OCI-LY1 (cell line): Measurements from ENCODE around the gene PLXDC1.

Source experiments
- H2AFZ ChIP-seq: fragments of 200-600 bp; sonication (generic), shearing (Covaris generic); 2 replicates; pipeline ENCODE4 v1.6.0; 2014; ENCODE audit warnings: antibody characterized with exemption, mild to moderate bottlenecking, low read length
- H3F3A ChIP-seq: fragments of 200-600 bp; sonication (generic), shearing (Covaris generic); 2 replicates; pipeline ENCODE4 v1.6.0; 2014; ENCODE audit warnings: mild to moderate bottlenecking, antibody characterized with exemption, low read length, moderate library complexity; ENCODE audit not compliant: insufficient read depth
- H3K27ac ChIP-seq: fragments of 200-600 bp; sonication (generic); 2 replicates; pipeline ENCODE4 v1.5.1; 2014; ENCODE audit warnings: low read length, mixed run types, mild to moderate bottlenecking, low read depth; ENCODE audit not compliant: poor library complexity, severe bottlenecking
- H3K27me3 ChIP-seq: fragments of 200-600 bp; sonication (generic); 2 replicates; pipeline ENCODE4 v1.6.0; 2014; ENCODE audit warnings: antibody characterized with exemption, mild to moderate bottlenecking, low read length, moderate library complexity; ENCODE audit not compliant: insufficient read depth
- H3K36me3 ChIP-seq: fragments of 200-600 bp; sonication (generic); 2 replicates; pipeline ENCODE4 v1.6.1; 2014; ENCODE audit warnings: mild to moderate bottlenecking, antibody characterized with exemption, low read length, moderate library complexity, mixed read lengths; ENCODE audit not compliant: insufficient read depth
- H3K4me1 ChIP-seq: fragments of 200-600 bp; sonication (generic); 2 replicates; pipeline ENCODE4 v1.5.1; 2014; ENCODE audit warnings: mild to moderate bottlenecking, low read length, moderate library complexity; ENCODE audit not compliant: insufficient read depth, severe bottlenecking
- H3K4me2 ChIP-seq: fragments of 200-600 bp; sonication (generic), shearing (Covaris generic); 2 replicates; pipeline ENCODE4 v1.6.1; 2014; ENCODE audit warnings: low read length
- H3K4me3 ChIP-seq: fragments of 200-600 bp; sonication (generic); 2 replicates; pipeline ENCODE4 v1.5.1; 2014; ENCODE audit warnings: low read length, low read depth, mild to moderate bottlenecking, mixed read lengths; ENCODE audit not compliant: poor library complexity, severe bottlenecking
- H3K79me2 ChIP-seq: fragments of 200-600 bp; shearing (Covaris generic); 2 replicates; pipeline ENCODE4 v1.6.1; 2016; ENCODE audit warnings: mixed run types, low read length, mixed read lengths; ENCODE audit not compliant: insufficient read depth
- H3K9ac ChIP-seq: fragments of 200-600 bp; sonication (generic), shearing (Covaris generic); 2 replicates; pipeline ENCODE4 v1.6.1; 2014; ENCODE audit warnings: mild to moderate bottlenecking, low read length, mixed read lengths
- H3K9me2 ChIP-seq: fragments of 200-600 bp; sonication (generic), shearing (Covaris generic); 2 replicates; pipeline ENCODE4 v1.6.1; 2014; ENCODE audit warnings: low read depth, mild to moderate bottlenecking, low read length, mixed read lengths
- H3K9me3 ChIP-seq: fragments of 200-600 bp; shearing (Covaris generic); 2 replicates; pipeline ENCODE4 v1.6.1; 2014; ENCODE audit warnings: low read length, mixed read lengths
- H4K20me1 ChIP-seq: fragments of 200-600 bp; sonication (generic), shearing (Covaris generic); 2 replicates; pipeline ENCODE4 v1.6.0; 2016; ENCODE audit warnings: mild to moderate bottlenecking, low read length; ENCODE audit not compliant: insufficient read depth
- EZH2 ChIP-seq: fragments of 200-600 bp; sonication (generic), shearing (Covaris generic); IDR thresholded peaks from 2 replicates; pipeline ENCODE4 v1.8.0; 2017; ENCODE audit warnings: borderline replicate concordance, mixed run types, mild to moderate bottlenecking, antibody characterized with exemption, low read length, moderate library complexity, mixed read lengths
- TF ChIP-seq, protein P1 (sequence below): fragments of 200-600 bp; sonication (generic), shearing (Covaris generic); IDR thresholded peaks from 2 replicates; pipeline ENCODE4 v1.5.1; 2017; ENCODE audit warnings: mild to moderate bottlenecking, antibody characterized with exemption, low read length, moderate library complexity, mixed read lengths

Gene PLXDC1

DNA sequence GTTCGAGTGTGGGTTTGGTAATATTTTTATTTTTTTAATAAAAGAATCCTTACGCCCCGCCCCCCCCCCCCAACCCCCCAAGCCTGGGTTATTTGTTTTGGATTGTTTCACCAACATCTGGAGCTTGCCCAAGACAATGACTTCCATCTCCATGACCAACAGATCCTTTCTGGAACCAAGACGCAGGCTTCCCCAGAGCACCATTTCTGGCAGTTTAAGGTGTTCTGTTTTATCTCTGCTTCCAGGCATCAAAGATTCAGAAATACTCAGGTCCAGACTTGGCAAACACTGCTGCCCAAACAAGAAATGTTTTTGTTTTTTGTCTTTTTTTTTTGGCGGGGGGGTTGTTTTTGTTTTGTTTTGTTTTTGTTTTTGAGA is 56.1 kb downstream of the PLXDC1 start:
- Histone ChIP-seq H3K9me3 (no peaks in the 10 kb centered on the region), H3K27me3 (0 out of 2 replicates have a peak, but pooled peaks cover 4% of the 10 kb centered on the region), H2AFZ (no peak overlapping the region), H3K36me3 (no peaks in the 10 kb centered on the region), H3K4me2 (no peak overlapping the region), H3K4me3 (no peak overlapping the region), H3F3A (no peaks in the 10 kb centered on the region), H3K79me2 (no peaks in the 10 kb centered on the region), H3K9ac (no peak overlapping the region), H3K4me1 (peaks cover 7% of the 10 kb centered on the region), H3K27ac (no peak overlapping the region), H3K9me2 (no peaks in the 10 kb centered on the region), H4K20me1 (no peaks in the 10 kb centered on the region)
- TF ChIP-seq, protein P1, sequence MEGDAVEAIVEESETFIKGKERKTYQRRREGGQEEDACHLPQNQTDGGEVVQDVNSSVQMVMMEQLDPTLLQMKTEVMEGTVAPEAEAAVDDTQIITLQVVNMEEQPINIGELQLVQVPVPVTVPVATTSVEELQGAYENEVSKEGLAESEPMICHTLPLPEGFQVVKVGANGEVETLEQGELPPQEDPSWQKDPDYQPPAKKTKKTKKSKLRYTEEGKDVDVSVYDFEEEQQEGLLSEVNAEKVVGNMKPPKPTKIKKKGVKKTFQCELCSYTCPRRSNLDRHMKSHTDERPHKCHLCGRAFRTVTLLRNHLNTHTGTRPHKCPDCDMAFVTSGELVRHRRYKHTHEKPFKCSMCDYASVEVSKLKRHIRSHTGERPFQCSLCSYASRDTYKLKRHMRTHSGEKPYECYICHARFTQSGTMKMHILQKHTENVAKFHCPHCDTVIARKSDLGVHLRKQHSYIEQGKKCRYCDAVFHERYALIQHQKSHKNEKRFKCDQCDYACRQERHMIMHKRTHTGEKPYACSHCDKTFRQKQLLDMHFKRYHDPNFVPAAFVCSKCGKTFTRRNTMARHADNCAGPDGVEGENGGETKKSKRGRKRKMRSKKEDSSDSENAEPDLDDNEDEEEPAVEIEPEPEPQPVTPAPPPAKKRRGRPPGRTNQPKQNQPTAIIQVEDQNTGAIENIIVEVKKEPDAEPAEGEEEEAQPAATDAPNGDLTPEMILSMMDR = no peak
- TF ChIP-seq EZH2 = no peak

DNA sequence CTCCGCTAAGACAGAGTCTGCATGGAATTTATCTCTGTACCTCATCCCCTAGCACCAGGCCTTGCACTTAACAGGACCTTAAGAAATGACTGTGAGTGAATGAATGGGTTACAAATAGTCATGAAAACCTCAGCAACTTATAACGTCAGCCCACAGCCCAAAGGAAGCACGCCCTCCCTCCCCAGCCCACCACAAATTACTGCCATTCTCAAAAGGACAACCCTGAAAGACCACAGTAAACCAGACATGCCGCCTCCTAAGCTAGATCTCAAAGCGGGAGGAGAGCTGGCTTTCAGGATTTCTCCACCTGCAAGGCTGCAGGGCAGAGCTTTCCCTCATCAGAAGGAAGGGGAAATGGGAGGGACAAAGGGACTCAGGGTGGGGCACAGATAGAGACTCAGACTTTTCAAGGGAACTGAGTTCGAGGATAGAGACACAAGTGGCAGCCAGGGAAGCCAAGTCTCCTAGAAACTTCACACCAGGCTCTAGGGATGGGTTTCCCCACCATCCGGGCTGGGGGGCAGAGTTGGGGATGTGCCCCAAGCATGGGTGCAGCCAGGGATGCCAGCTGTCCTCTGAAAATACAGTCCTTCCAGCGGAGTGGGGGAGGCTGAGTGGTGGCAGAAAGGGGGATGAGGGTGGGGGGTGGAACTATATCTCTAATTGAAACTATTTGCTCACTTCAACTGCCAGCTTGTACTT is 56.7 kb downstream of the PLXDC1 start:
- H3K9ac ChIP-seq = no peak overlapping the region
- H3F3A ChIP-seq = no peaks in the 10 kb centered on the region
- H3K4me3 ChIP-seq = no peak overlapping the region
- no peaks in the 10 kb centered on the region for H3K79me2 ChIP-seq
- no peaks in the 10 kb centered on the region for H4K20me1 ChIP-seq
- peaks cover 7% of the 10 kb centered on the region for H3K4me1 ChIP-seq
- H3K9me3 ChIP-seq = no peaks in the 10 kb centered on the region
- no peak overlapping the region for H3K27ac ChIP-seq
- TF ChIP-seq EZH2 = no peak
- TF ChIP-seq, protein P1 = no peak
- H3K9me2 ChIP-seq = no peaks in the 10 kb centered on the region
- no peak overlapping the region for H2AFZ ChIP-seq
- no peak overlapping the region for H3K4me2 ChIP-seq
- H3K36me3 ChIP-seq = no peaks in the 10 kb centered on the region
- 0 out of 2 replicates have a peak, but pooled peaks cover 4% of the 10 kb centered on the region for H3K27me3 ChIP-seq

DNA sequence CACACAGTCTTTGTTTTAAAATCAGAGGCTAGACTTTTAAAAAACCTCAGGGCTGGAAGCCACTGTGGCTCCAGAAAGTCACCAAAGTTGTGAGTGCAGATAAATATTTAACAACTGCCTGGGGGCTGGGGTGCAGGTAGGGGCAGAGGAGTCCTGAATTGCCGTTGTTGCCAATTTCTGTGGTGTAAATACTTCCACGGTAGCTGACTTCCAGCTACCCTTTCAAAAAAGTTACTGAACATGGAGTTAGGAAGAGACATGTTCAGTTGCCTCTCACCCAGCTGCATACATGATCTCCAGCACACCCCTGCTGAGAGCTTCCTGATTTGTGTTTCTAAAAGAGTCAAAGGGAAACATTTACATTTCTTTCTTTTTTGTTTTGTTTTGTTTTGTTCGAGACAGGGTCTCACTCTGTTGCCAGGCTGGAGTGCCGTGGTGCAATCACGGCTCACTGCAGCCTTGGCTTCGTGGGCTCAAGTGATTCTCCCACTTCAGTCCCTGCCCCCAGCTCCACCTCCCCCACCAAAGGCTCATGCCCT is 58.7 kb downstream of the PLXDC1 start:
- H4K20me1 ChIP-seq = no peaks in the 10 kb centered on the region
- no peaks in the 10 kb centered on the region for H3K79me2 ChIP-seq
- H3K9me2 ChIP-seq = no peaks in the 10 kb centered on the region
- H3K4me3 ChIP-seq = no peak overlapping the region
- H3K27me3 ChIP-seq = no peaks in the 10 kb centered on the region
- H3K9me3 ChIP-seq = no peaks in the 10 kb centered on the region
- no peak overlapping the region for H2AFZ ChIP-seq
- peaks cover 7% of the 10 kb centered on the region for H3K4me1 ChIP-seq
- no peaks in the 10 kb centered on the region for H3F3A ChIP-seq
- no peak overlapping the region for H3K27ac ChIP-seq
- H3K36me3 ChIP-seq = no peaks in the 10 kb centered on the region
- H3K9ac ChIP-seq = no peak overlapping the region
- TF ChIP-seq, protein P1 = no peak
- no peak for TF ChIP-seq EZH2
- H3K4me2 ChIP-seq = peak overlapping the region; percentile 29; the same call in 1 of the 2 replicates
